Measurements from ENCODE around the gene GPATCH2. TPM values are rescaled to one million over a fixed set of nuclear protein-coding genes. Genes with fewer than 3 reads are reported as not detected.

Gene GPATCH2
- total RNA-seq, 1 experiment from 2014 or later = 11.2 TPM

DNA sequence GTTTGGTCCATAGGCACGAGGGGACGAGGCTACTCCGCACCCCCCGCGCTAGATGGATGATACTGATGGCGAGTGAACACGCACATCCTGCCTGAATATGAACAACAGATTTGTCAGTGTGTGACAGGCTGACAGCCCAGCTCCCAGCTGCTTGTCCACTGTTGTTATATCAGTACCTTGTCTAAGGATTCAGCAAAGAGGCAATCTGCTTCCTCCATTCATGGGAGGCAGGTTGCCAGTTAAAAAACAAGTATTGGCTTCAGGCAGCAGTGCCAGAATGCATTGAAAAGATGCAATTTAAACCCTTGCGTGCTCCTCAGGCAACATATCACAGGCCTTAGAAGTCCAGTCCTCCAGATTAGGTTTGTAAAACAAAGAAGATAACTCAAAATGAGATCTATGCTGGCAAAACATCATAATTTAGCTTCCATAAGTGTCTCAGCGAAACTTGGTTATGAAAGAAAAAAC, 223.3 kb downstream of the GPATCH2 start:
- in situ Hi-C loops (cut with HindIII; ENCODE audit: low pct_unique_long_range_greater_than_20kb, low sequenced_read_pairs) = no loop called here
- TF ChIP-seq CTCF (IDR thresholded peaks at IDR 0.05) = no peak
- no peak for TF ChIP-seq SIN3A (IDR thresholded peaks at IDR 0.05; ENCODE audit: borderline replicate concordance, insufficient read depth, low read depth, low read length)
- TF ChIP-seq POLR2AphosphoS5 (IDR thresholded peaks at IDR 0.05; ENCODE audit: low read depth, low read length) = no peak
- no peak for TF ChIP-seq TCF7L2 (IDR thresholded peaks at IDR 0.05; ENCODE audit: low read depth, low read length)
- TF ChIP-seq, protein P1, sequence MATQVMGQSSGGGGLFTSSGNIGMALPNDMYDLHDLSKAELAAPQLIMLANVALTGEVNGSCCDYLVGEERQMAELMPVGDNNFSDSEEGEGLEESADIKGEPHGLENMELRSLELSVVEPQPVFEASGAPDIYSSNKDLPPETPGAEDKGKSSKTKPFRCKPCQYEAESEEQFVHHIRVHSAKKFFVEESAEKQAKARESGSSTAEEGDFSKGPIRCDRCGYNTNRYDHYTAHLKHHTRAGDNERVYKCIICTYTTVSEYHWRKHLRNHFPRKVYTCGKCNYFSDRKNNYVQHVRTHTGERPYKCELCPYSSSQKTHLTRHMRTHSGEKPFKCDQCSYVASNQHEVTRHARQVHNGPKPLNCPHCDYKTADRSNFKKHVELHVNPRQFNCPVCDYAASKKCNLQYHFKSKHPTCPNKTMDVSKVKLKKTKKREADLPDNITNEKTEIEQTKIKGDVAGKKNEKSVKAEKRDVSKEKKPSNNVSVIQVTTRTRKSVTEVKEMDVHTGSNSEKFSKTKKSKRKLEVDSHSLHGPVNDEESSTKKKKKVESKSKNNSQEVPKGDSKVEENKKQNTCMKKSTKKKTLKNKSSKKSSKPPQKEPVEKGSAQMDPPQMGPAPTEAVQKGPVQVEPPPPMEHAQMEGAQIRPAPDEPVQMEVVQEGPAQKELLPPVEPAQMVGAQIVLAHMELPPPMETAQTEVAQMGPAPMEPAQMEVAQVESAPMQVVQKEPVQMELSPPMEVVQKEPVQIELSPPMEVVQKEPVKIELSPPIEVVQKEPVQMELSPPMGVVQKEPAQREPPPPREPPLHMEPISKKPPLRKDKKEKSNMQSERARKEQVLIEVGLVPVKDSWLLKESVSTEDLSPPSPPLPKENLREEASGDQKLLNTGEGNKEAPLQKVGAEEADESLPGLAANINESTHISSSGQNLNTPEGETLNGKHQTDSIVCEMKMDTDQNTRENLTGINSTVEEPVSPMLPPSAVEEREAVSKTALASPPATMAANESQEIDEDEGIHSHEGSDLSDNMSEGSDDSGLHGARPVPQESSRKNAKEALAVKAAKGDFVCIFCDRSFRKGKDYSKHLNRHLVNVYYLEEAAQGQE (IDR thresholded peaks at IDR 0.05; ENCODE audit: insufficient read depth in 1 of 2, low read depth in 2 of 2, low read length in 1 of 2) = no peak
- no peak overlapping the region for H3K4me3 ChIP-seq (ENCODE audit: low read depth in 2 of 2, low read length in 2 of 2)
- no peaks in the 10 kb centered on the region for H3K27me3 ChIP-seq (ENCODE audit: control insufficient read depth, insufficient read depth, low read length)
- DNase-seq (ENCODE audit: low read depth, low spot score) (no peak), ATAC-seq (no peak)
- ChIA-PET POLR2A (no interaction called here), CTCF (interaction anchor here (0.7 kb wide), 1 partner anchor 15 kb away, joined by 3 read pairs; no protein-coding TSS in a partner anchor)
- H3K27ac ChIP-seq (ENCODE audit: low read length) = no peak overlapping the region
- intact Hi-C loops (cut with micrococcal nuclease; ENCODE audit: unreplicated experiment) = no loop called here
- no peaks in the 10 kb centered on the region for H3K9me3 ChIP-seq (ENCODE audit: control insufficient read depth, insufficient read depth, low read depth, low read length)
- H3K4me1 ChIP-seq (ENCODE audit: control insufficient read depth, insufficient read depth, low read length) = no peaks in the 10 kb centered on the region
- no peaks in the 10 kb centered on the region for H3K36me3 ChIP-seq (ENCODE audit: control insufficient read depth, insufficient read depth, low read length)
- no TSS peak for BruUV-seq (replicated peaks)

DNA sequence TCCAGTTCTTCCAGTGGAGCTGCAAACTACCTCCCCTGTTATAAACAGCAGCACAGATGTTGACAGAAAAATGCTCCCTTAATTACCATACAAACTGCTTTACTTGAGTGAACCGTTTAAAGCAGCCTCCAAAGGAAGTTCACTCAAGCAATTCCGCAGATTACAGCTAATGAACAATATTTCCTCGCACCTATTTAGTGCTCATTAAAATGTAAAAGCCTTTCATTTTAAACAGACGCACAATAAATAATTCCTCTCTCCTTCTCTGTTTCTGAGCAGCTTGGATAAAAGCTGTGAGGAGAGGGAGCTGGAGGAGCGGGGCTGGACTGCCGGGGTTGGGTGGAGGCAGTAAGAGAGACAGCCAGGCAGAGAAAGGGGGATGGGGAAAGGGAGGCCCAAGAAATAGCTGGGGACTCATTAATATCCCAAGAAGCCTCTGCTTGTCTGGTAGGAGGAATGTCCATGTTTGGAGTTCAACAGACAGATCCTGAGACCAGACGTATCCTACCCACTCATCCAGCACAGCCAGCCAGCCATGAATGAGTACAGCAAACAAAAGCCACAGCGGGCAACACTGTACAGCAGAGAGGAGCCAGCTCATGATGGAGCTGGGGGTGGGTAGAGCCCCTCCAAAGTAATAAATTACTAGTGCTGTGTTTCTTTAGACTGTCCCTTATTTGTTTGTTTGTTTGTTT, 227.7 kb downstream of the GPATCH2 start:
- Histone ChIP-seq H3K4me1 (ENCODE audit: control insufficient read depth, insufficient read depth, low read length) (no peaks in the 10 kb centered on the region), H3K36me3 (ENCODE audit: control insufficient read depth, insufficient read depth, low read length) (no peaks in the 10 kb centered on the region), H3K9me3 (ENCODE audit: control insufficient read depth, insufficient read depth, low read depth, low read length) (no peaks in the 10 kb centered on the region), H3K27me3 (ENCODE audit: control insufficient read depth, insufficient read depth, low read length) (no peaks in the 10 kb centered on the region), H3K4me3 (ENCODE audit: low read depth in 2 of 2, low read length in 2 of 2) (no peak overlapping the region), H3K27ac (ENCODE audit: low read length) (no peak overlapping the region)
- no peak for TF ChIP-seq TCF7L2 (IDR thresholded peaks at IDR 0.05; ENCODE audit: low read depth, low read length)
- TF ChIP-seq SIN3A (IDR thresholded peaks at IDR 0.05; ENCODE audit: borderline replicate concordance, insufficient read depth, low read depth, low read length) = no peak
- TF ChIP-seq CTCF (IDR thresholded peaks at IDR 0.05) = no peak
- no peak for TF ChIP-seq POLR2AphosphoS5 (IDR thresholded peaks at IDR 0.05; ENCODE audit: low read depth, low read length)
- TF ChIP-seq, protein P1 (IDR thresholded peaks at IDR 0.05; ENCODE audit: insufficient read depth in 1 of 2, low read depth in 2 of 2, low read length in 1 of 2) = no peak
- in situ Hi-C loops (cut with HindIII; ENCODE audit: low pct_unique_long_range_greater_than_20kb, low sequenced_read_pairs) (no loop called here), intact Hi-C loops (cut with micrococcal nuclease; ENCODE audit: unreplicated experiment) (no loop called here)
- no peak for ATAC-seq
- CTCF ChIA-PET = no interaction called here
- POLR2A ChIA-PET = no interaction called here
- BruUV-seq (replicated peaks) = no TSS peak
- no peak for DNase-seq (ENCODE audit: low read depth, low spot score)
